ENCODE measurements around the gene OSM. TPM values are rescaled to one million over a fixed set of nuclear protein-coding genes. Genes with fewer than 3 reads are reported as not detected.

OSM gene
- total RNA-seq, 2 donors from 2014 or later, result 1.0 to 2.0 TPM

DNA sequence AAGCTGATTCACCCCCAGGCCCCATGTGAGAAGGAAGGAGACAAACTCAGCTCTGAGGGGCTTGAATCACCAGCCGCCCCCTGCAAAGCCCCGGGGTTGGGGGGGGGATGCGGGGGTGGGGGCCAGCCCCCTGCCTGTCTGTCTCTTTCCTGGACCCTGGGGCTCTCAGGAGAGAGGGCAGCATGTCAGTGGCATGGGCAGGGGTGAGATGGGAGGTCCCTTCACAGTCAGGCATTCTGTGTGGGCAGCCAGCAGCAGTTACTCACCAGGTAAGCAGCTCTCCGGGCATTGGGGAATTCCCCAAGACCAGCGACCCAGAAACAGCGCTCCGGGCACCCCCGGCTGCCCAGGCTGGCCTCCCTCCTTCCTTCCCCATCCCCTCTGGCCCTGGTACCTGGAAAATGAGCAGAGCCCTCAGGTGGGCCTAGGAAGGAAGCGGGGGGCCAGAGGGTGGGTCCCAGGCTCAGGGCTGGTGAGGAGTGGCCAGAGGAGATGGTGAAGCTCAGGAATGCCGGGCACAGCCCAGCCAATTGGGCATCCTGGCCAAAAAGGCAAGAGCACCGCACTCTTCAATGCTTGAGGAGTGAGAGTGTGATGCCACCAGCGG, 15.9 kb downstream of the OSM start:
- no peak for DNase-seq (ENCODE audit: low spot score)
- intact Hi-C loops (cut with DNase I), result no loop called here

DNA sequence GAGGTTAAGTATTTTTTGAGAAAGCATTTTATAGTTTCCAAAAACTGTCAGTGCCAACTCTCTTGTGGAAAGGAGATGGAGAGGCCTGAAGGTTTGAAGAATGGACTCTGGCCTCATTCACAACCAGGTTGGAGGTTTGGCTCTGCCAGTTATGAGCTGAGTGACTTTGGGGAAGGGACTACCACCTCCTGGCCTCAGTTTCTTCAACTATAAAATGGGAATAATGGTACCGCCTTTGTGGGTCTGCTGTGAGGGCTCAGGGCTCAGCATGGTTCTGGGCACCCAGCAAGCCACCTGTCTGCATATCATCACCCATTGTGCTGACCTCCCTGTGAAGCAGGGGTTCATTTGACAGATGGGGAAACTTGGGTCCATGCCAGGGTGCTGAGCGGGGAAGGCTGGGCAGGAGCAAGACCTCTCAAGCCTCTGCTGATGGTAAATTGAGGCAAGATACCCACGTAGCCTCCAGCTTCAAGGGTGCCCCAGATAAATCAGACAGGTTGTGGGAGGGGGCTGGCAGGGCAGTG, 16.5 kb downstream of the OSM start:
- DNase-seq (ENCODE audit: low spot score), result no peak
- intact Hi-C loops (cut with DNase I), result no loop called here

DNA sequence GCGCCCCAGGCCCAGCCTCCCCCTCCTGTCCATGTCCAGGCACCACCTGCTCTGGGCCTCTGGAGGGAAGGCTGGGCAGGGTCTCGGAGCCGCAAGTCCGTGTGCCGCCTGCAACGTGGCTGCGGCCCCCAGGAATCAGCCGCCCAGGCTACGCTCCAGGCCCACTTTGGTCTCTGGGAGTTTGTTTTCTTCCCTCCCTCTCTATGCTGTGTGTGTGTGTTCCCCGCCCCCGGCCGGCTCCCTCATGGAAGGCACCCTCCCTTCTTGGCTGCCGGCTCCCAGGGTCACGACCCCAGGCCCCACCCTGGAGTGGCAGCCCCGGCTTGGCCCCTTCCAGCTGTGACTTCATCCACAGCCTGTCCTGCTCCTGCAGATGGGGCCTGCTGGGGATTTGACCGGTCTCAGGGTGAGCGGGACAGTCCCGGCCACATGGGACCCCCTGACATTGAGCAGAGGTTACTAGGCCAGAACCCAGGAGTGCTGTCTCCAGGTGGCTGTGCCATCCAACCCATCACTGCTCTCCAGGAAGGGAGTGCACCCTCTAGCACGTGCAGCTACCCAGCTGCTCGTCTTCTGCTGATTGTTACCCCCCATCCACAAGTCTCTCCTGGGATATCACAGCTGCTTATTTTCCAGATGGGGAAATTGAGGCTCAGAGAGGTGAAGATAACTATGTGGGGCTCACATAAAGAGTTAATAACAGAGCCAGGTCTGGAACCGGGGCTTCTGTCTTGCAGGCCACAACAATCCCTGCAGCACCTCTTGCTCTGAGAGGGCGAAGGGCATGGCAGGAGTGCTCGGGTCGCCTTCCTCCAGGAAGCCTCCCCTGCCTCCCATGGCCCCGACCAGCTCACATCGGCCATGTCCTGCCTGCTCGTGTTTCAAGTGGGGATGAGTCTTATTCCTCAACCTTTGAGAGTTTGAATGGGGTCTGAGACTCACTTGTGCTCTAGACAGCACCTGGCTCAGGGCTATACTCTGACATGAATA, 17.3 kb downstream of the OSM start:
- peak; percentile 92 for DNase-seq (ENCODE audit: low spot score)
- intact Hi-C loops (cut with DNase I), result loop anchor here in 1 of 2 donors (10.0 kb wide), 1 partner anchor 435 kb away; no protein-coding TSS in a partner anchor

GRCh38 chr22:30248484-30248883, 18.2 kb downstream of the OSM start:
- intact Hi-C loops (cut with DNase I), result loop anchor here in 1 of 2 donors (10.0 kb wide), 1 partner anchor 434 kb away; no protein-coding TSS in a partner anchor
- DNase-seq (ENCODE audit: low spot score), result no peak

DNA sequence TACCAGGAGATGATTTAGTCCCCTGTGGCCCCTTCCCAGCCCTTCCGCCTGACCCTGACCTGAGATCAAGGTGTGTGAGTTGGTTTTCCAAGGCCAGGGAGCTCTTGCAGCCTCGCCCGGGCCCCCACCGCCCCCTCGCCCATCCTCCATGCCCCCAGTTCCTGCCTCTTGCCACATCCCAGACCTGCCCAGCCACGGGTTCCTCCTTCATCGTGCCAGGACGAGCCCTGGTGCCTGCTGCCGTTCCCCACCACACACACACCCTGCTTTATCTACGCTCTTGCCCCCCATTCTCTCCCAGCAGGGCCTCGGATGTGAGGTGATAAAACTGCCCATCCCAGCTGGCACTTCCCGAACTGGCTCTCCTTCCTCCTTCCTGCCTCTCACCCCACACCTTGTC, 18.7 kb downstream of the OSM start:
- no peak for DNase-seq (ENCODE audit: low spot score)
- intact Hi-C loops (cut with DNase I), result loop anchor here in 1 of 2 donors (10.0 kb wide), 1 partner anchor 433 kb away; no protein-coding TSS in a partner anchor

DNA sequence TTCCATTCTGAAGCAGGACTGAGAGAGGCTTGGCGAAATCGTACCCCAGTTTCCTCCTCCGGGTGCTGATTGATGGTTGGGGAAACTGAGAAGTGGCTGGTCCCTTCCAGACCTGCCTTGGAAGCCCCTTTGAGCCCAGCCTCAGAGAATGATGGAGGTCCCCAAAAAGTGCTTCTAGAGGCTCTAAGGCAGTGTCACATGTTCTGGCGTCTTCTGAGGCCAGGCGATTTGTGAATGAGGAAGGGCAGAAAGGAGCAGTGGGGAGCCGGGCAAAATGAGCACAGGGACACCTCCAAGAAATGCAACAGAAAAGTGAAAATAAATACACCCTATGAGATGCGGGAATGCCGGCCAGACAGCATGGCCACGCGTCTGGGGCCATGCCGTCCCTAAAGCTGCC, 19.1 kb downstream of the OSM start:
- no peak for DNase-seq (ENCODE audit: low spot score)
- intact Hi-C loops (cut with DNase I), result loop anchor here in 1 of 2 donors (10.0 kb wide), 1 partner anchor 433 kb away; no protein-coding TSS in a partner anchor

DNA sequence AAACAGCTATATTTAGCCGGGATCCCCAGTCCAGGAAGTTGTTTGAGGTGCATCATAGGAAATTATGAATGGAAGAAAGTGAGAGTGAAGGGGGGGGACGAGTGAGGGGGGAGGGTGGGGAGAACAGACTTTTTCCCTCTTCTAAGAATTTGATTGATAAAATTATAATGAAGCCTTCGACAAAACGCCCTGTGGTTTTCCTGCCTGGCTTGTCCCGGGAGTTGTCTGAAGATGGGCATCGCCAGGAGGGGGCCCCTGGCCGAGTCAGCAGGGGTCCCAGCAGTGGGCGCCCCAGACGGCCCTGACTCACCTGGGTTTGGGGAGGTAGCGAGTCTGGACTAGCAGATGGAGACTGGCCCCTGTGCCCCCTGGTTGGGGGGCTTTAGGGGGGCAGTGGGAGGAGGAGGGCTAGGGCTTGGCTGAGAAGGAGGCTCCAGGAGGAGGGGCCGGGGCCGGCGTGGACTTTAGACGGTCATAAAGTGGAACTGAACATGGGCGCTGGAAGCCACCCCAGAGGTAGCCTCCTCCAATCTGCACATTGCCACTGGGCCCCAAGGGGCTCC, 19.8 kb downstream of the OSM start:
- intact Hi-C loops (cut with DNase I), result loop anchor here in 1 of 2 donors (10.0 kb wide), 1 partner anchor 432 kb away; no protein-coding TSS in a partner anchor
- DNase-seq (ENCODE audit: low spot score), result no peak

GRCh38 chr22:30245985-30246813, 20.5 kb downstream of the OSM start, which contains the start of gene LIF:
Gene LIF (minus strand): TSS chr22:30246759. CDS start chr22:30246695, 64 bp downstream.
- no peak for DNase-seq (ENCODE audit: low spot score)
- intact Hi-C loops (cut with DNase I), result loop anchor here in 1 of 2 donors (10.0 kb wide), 1 partner anchor 431 kb away; no protein-coding TSS in a partner anchor

- DNase-seq (ENCODE audit: low spot score), result no peak
- intact Hi-C loops (cut with DNase I), result loop anchor here in 1 of 2 donors (10.0 kb wide), 1 partner anchor 431 kb away; no protein-coding TSS in a partner anchor
Measured at GRCh38 chr22:30245181-30245984, 21.3 kb downstream of the OSM start.

- no peak for DNase-seq (ENCODE audit: low spot score)
- intact Hi-C loops (cut with DNase I), result loop anchor here in 1 of 2 donors (10.0 kb wide), 1 partner anchor 430 kb away; no protein-coding TSS in a partner anchor
Measured at GRCh38 chr22:30244641-30245040, 22.0 kb downstream of the OSM start.

DNA sequence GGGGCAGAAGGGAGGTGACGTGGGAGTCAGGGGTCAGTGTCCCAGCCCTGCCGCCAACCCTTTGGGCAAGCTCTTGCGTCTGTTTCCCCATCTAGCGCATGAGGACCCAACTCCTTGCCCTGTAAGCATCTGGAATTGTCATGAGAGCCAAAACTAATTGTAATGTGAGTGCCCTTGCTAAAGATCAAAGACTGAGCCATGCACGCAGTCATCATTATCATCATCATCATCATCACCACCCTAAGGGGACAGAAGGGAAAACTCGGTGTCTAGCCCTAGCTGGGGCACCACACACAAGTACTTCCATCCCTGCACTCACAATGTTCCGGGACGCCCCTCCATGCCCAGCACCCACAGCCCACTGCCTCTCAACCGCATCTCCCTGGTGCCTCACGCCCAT, 22.6 kb downstream of the OSM start:
- no peak for DNase-seq (ENCODE audit: low spot score)
- intact Hi-C loops (cut with DNase I), result loop anchor here in 1 of 2 donors (10.0 kb wide), 1 partner anchor 429 kb away; no protein-coding TSS in a partner anchor

- DNase-seq (ENCODE audit: low spot score), result no peak
- intact Hi-C loops (cut with DNase I), result loop anchor here in 1 of 2 donors (10.0 kb wide), 1 partner anchor 429 kb away; no protein-coding TSS in a partner anchor
Measured at GRCh38 chr22:30243661-30244060, 23.0 kb downstream of the OSM start.

DNA sequence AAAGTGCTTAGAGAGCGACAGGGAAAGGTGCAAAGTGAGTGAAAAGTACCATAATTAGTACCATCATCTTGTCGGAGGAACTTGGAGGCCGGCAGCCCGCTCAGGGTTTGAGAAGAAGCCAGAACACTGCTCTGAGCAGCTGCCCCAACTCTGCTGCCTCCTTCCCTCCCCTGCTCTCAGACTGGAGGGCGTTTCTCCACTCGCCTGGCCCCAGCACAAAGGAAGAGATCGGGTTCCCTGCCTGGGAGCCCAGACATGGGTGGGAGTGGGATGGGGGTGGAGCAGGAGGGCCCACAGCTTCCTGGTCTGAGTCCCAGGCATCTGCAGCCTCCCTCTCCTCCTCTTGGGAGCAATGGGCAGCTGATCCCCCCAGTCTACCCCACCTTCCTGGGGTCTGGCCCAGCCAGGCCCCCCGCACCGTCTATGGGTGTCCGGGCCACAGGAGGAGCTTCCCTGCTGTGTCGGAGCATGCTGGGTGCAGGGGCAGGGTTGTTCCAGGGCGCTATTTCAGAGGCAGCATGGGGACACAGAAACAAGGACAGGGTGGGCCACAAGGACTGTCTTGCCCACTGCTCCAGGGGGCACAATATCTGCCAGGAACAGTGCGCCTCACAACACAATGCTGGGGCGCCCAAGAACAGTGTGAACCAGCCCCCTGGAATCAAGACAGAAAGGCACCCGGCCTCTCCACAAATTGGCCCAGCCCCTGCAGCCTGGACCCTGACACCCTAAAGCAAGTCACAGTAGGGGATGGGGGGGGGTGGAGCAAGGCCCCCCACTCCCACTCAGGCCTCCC, 24.9 kb downstream of the OSM start:
- DNase-seq (ENCODE audit: low spot score), result no peak
- intact Hi-C loops (cut with DNase I), result loop anchor here in 1 of 2 donors (10.0 kb wide), 1 partner anchor 427 kb away; no protein-coding TSS in a partner anchor

- intact Hi-C loops (cut with DNase I), result loop anchor here in 1 of 2 donors (10.0 kb wide), 1 partner anchor 426 kb away; no protein-coding TSS in a partner anchor
- DNase-seq (ENCODE audit: low spot score), result no peak
Measured at GRCh38 chr22:30240541-30241417, 25.9 kb downstream of the OSM start.
